NCI-H2196 (cell line): ENCODE results near the gene CSAD.
"Not testable (repeated sequence)": the region's sequence is repeated elsewhere in the genome, so short reads cannot be mapped to it uniquely, and the experiment has no call there.

Source experiments
- DNase-seq: peaks from one replicate; lab custom pipeline; 2025; ENCODE audit not compliant: unreplicated experiment; lab: John Stamatoyannopoulos, UW

Gene CSAD

GRCh38 chr12:53218551-53219291 lies 38.0 kb upstream of the CSAD start:
- DNase-seq = no peak

DNA sequence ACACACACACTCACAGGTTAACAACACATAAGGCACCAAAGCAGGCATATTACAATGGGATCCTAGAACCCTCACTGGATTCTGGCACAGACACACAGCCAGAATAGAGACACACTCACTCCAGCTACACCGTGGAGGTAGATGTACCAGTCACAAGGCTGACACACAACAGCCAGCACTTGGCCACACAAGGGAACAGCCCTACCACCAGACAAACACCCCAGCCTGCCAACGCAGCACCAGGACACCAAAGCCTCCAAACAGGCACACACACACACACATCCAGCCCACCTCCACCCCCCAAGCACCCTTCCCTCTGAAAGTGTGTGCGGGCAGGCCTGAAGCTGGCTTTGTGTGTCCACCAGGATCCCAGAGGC lies 37.2 kb upstream of the CSAD start:
- no peak for DNase-seq

GRCh38 chr12:53217051-53217930 lies 36.6 kb upstream of the CSAD start:
- DNase-seq = no peak

DNA sequence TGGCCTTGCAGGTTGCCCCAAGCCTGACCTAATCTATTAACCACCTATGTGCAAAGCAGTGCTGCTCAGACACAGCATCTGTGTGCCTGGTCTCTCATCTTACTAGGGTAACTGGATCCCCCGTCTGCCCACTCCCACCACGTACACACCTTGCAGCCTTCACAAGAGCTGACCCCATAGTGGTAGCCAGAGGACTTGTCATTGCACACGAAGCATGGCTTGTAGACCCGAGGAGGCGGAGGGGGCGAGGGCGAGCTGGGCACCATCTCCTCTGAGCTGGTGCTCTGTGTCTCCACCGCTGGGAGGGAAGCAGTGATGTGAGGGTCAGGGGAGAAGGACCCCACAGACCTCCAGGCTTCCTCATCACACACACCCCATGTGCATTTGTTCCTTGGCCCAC lies 34.8 kb upstream of the CSAD start:
- no peak for DNase-seq

DNA sequence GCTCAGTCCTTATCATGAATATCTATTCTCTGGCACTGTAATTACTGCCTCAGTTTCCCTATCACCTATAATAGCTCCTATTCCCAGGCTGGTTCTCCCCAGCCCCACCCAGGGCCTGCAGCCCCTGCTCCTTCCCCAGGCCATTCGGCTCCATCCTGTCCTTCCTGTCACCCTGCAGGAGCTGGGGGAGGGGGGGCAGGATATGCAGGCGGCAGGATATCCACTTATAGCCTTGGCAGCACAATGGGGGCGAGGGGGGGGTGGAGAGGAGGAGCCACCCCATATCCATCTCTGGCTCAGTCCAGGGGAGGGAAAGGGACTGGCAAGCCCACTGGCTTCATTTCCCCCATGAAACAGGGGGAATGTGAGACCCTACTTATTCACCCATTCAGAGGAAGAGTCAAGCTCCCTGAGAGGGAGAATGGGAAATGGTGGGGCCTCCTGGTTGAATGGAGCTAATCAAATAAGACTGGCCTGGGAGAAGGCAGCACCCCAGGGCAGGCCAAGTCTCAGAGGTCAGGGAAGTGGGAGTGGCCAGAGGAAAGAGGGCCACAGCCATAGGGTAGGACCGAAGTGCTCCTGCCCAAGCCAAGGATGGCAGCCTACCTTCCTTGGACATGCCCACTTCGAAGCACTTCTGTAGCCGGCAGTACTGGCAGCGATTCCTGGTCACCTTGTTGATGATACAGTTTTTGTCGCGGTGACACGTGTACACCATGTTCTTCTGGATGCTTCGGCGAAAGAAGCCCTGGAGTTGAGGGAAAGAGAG lies 34.1 kb upstream of the CSAD start:
- no peak for DNase-seq

DNA sequence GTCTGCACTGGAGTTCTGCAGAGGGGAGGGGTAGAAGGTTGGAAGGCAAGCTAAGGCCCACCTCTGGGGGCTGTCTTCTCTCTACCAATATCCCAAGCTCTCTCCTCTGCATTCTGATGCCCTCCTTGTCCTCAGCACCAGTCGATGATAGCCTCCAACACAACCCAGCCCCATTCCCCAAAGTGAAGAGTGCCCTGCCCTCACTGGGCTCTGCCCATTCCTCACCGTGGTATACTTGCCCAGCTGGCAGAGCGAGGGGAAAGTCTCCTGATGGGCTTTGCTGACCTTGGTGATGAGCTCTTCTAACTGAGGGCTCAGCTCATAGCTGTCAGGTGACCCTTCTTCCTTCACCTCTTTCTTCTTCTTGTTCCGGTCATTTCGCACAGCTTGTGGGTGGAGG lies 33.5 kb upstream of the CSAD start:
- no peak for DNase-seq

GRCh38 chr12:53213348-53213747 lies 32.6 kb upstream of the CSAD start:
- DNase-seq = peak; percentile 84

- no peak for DNase-seq
Observed at GRCh38 chr12:53212931-53213330, 32.2 kb upstream of the CSAD start.

- DNase-seq = no peak
Observed at GRCh38 chr12:53211476-53212381, 31.0 kb upstream of the CSAD start.

GRCh38 chr12:53210843-53211242 lies 30.1 kb upstream of the CSAD start:
- DNase-seq = no peak

DNA sequence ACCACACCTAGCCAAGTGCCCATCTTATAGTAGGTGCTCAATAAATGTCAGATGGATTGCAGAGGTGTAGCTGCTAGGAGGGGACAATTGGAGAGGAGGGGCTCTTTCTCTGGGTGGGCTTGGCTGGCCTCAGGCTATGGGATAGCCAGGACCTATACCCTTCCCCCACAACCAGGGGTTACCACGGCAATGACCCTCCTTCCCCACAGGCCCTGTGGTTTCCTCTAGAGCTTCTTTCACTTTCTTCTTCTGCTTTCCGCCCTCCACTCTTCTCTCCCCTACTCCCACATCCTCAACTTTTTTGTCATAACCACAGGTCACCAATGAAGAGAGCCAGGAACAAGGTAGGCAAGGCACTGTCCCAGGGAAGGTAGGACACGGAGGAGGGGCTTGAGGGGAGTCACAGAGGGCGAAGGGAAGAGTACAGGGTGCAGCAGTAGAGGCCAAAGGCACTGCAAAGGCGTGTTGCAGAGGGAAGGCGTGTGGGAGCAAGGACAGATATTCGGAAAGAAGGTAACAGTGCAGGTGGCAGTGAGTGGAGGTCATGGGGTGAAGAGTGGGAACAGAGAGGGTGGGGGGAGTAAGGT lies 28.2 kb upstream of the CSAD start:
- DNase-seq = no peak

DNA sequence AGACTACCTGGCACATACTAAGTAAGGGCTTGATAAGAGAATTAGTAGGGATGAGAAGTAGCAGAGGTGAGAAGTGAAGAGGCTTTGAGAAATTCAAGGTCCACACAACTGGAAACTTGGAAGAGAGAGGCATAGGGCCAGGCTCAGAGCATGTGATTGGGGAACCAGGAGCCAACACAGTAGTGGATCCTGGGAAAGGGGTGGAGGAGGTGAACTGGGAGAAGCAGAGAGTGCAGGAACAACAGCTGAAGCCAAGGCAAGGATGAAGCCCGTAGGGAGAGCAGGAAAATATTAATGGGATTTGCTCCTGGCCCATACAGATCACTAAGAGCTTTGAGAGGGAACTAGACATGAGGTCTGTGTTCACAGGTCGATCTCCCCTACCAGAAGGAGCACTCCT lies 27.7 kb upstream of the CSAD start:
- no peak for DNase-seq

DNA sequence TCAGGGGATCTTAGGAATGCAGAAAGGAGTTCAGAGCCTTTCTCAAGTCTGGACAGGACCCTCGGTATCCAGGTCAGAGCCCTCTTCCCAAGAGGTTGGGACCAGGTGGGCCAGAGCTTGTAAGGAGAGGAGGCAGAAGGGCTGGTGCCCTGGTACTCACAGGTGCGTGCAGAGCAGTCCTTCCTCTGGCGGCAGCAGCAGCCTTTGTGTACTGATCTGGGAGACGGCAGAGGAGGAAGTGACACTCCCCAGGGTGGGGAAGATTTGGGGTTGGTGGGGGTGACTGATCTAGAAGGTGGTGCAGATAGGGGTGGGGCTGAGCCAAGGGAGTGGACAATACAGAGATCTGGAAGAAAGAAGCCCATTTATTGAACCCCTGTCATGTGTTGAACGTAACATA lies 26.3 kb upstream of the CSAD start, which contains the start of gene ITGB7:
ITGB7 (minus strand) TSS at position 210 of the 400 bp plus-strand sequence. CDS start 6,808 bp downstream, outside the sequence.
- no peak for DNase-seq

- DNase-seq = no peak
Observed at GRCh38 chr12:53205747-53206419, 25.2 kb upstream of the CSAD start.

DNA sequence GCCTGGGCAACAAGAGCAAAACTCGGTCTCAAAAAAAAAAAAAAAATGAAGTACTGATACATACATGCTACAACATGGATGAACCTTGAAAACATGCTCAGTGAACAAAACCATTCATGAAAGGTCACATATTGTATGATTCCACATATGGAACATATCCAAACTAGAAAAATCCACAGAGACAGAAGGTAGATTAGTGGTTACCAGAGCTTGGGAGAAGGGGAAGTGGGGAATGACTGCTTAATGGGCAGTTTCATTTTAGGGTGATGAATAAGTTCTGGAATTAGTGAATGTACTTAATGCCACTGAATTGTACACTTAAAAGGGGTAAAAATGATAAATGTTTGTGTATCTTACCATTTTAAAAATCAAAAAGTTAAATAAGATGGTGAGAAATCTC lies 23.6 kb upstream of the CSAD start:
- no peak for DNase-seq

DNA sequence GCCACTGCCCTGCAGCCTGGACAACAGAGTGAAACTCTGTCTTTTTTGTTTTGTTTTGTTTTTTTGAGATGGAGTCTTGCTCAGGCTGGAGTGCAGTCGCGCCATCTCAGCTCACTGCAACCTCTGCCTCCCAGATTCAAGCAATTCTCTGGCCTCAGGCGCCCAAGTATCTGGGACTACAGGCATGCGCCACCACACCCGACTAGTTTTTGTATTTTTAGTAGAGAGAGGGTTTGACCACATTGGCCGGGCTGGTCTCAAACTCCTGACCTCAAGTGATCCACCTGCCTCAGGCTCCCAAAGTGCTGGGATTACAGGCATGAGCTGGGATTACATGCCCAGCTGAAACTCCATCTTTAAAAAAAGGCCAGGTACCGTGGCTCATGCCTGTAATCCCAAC lies 21.6 kb upstream of the CSAD start:
- not testable (repeated sequence) for DNase-seq

DNA sequence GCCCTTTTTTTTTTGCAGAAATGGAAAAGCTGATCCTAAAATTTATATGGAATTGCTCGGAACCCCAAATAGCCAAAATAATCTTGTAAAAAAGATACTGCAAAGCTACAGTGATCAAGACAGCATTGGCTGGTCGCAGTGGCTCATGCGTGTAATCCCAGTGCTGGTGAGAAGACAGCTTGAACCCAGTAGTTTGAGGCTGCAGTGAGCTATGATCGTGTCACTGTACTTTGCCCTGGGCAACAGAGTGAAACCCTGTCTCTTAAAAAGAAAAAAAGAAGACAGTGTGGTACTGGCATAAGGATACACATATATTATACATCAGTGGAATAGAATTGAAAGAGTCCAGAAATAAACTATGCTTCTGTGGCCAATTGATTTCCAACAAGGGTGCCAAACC lies 20.9 kb upstream of the CSAD start:
- no peak for DNase-seq

DNA sequence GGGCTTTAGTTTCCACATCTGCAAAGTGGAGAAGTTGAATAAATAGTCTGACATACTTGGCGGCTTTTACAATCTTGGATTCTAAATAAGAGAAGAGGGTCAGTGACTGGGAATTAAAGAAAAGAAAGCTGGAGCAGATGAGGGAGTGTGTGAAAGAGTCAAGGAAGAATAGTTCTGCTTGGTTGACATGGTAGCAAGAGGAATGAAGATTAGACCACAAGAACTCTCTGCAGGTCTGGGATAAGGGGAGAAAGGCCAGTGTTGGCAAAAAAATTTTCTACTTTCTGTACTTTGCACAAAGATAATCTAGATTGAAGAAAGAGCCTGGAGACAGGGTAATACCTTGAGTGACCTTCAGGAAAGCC lies 20.4 kb upstream of the CSAD start:
- DNase-seq = no peak

DNA sequence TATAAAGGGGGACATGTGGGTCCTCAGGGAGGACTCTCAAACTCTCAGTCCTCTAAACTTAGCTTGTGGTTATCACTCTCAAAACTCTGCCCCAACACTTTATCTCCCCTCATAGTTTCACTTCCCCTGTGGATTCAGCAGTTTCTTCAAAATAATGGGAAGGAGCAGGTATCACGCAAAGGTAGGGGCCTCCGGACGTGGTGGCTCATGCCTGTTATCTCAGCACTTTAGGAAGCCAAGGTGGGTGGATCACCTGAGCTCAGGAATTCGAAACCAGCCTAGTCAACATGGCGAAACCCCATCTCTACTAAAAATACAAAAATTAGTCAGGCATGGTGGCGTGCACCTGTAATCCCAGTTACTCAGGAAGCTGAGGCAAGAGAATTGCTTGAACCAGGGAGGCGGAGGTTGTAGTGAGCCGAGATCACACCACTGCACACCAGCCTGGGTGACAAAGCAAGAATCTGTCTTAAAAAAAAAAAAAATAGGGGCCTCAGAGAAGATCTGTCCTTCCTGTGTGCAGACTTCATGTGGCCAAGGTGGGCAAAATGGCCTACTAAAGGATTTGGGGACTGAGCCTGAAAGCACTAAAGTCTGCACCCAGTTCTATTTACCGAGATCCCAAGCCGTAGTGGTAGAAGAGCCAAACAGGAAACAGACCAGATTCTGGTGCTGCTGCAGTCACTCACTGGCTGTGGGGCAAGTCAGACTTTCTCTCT lies 19.9 kb upstream of the CSAD start:
- no peak for DNase-seq
